T-cell (primary cell): Measurements from ENCODE around the gene QRFP. TPM values are rescaled to one million over a fixed set of nuclear protein-coding genes. Genes with fewer than 3 reads are reported as not detected.

ENCODE experiments used
- ATAC-seq, 4 experiments: fragments of 200-7000 bp in 3 of 4; fragments of 150-1000 bp in 1 of 4; cut with Tn5 transposase; replicated peaks in 1 of 4; 1 replicate in 3 of 4; 2 replicates in 1 of 4; pipeline ENCODE4 v1.10.0; 2021; ENCODE audit warnings: moderate library complexity in 3 of 4, mild to moderate bottlenecking in 2 of 4, moderate number of reproducible peaks in 1 of 4
- CTCF ChIA-PET, 2 donors: fragments of 300-600 bp; sonication (Branson Sonifier 250); formaldehyde crosslinking; loops; one replicate each; lab custom pipeline; 2022; ENCODE audit warnings: antibody characterized with exemption in 2 of 2; lab: Charles Lee
- POLR2A ChIA-PET, 2 donors: fragments of 300-600 bp; sonication (Branson Sonifier 250); formaldehyde crosslinking; loops; one replicate each; lab custom pipeline; 2022; ENCODE audit warnings: antibody characterized with exemption in 2 of 2; lab: Charles Lee
- DNase-seq, 35 experiments: peaks; one replicate each; pipeline versions ENCODE4 v3.0.0 to v3.0.0-alpha.2; 2013 to 2023
- H3K27ac ChIP-seq: one replicate; pipeline ENCODE4 v1.5.1; 2013; ENCODE audit warnings: low read length
- H3K27me3 ChIP-seq, 2 experiments: replicated peaks in 1 of 2; 1 replicate in 1 of 2; 2 replicates in 1 of 2; pipeline versions ENCODE4 v1.6.1 to v1.7.0; 2013; ENCODE audit warnings: low read length in 1 of 2, mixed read lengths in 1 of 2; ENCODE audit not compliant: control insufficient read depth in 2 of 2, insufficient read depth in 2 of 2; ENCODE audit errors: extremely low read depth in 1 of 2
- H3K36me3 ChIP-seq, 2 donors: 1 replicate in 1 of 2; 2 replicates in 1 of 2; pipeline versions ENCODE4 v1.6.1 to v1.7.0; 2013; ENCODE audit warnings: low read length in 1 of 2; ENCODE audit not compliant: control insufficient read depth in 2 of 2, insufficient read depth in 1 of 2; ENCODE audit errors: extremely low read depth in 1 of 2
- H3K4me1 ChIP-seq, 2 experiments: 1 replicate in 1 of 2; 2 replicates in 1 of 2; pipeline versions ENCODE4 v1.6.1 to v1.7.0; 2013; ENCODE audit warnings: low read length in 2 of 2, mixed read lengths in 1 of 2; ENCODE audit not compliant: insufficient read depth in 2 of 2, control insufficient read depth in 1 of 2; ENCODE audit errors: extremely low read depth in 1 of 2
- H3K4me3 ChIP-seq, 2 donors: 1 replicate in 1 of 2; 2 replicates in 1 of 2; pipeline versions ENCODE4 v1.5.1 to v1.7.0; 2013; ENCODE audit warnings: mild to moderate bottlenecking in 2 of 2, low read length in 1 of 2, moderate library complexity in 1 of 2; ENCODE audit not compliant: control insufficient read depth in 1 of 2; ENCODE audit errors: extremely low read depth in 1 of 2
- H3K9me3 ChIP-seq: 2 replicates; pipeline ENCODE4 v1.7.0; 2013
- H3K27ac Mint-ChIP-seq, 2 donors: one replicate each; pipeline ENCODE4 v1.8.0; 2020 to 2021; ENCODE audit warnings: mild to moderate bottlenecking in 2 of 2, mixed read lengths in 2 of 2
- H3K27me3 Mint-ChIP-seq, 2 donors: one replicate each; pipeline ENCODE4 v1.8.0; 2021 to 2022; ENCODE audit warnings: mixed read lengths in 2 of 2
- H3K36me3 Mint-ChIP-seq: one replicate; pipeline ENCODE4 v1.8.0; 2021; ENCODE audit warnings: mixed read lengths
- H3K4me1 Mint-ChIP-seq, 3 donors: one replicate each; pipeline ENCODE4 v1.8.0; 2020 to 2022; ENCODE audit warnings: mixed read lengths in 3 of 3, mild to moderate bottlenecking in 1 of 3
- H3K4me3 Mint-ChIP-seq, 3 donors: one replicate each; pipeline ENCODE4 v1.8.0; 2020 to 2022; ENCODE audit warnings: mild to moderate bottlenecking in 3 of 3, mixed read lengths in 3 of 3, moderate library complexity in 3 of 3
- H3K9me3 Mint-ChIP-seq, 3 donors: one replicate each; pipeline ENCODE4 v1.8.0; 2020 to 2022; ENCODE audit warnings: mixed read lengths in 3 of 3
- WGBS: methylation state at CpG from one replicate; pipeline ENCODE4 v1.1.5; 2013; ENCODE audit warnings: missing lambda C conversion rate; ENCODE audit not compliant: insufficient coverage; 5-methylcytosine and 5-hydroxymethylcytosine counted together
- total RNA-seq, 35 experiments: library from RNA in 6 of 35; stranded (reverse) in 6 of 35; fragments of 120-200 nt in 1 of 35; gene quantifications; one replicate each; pipeline versions ENCODE4 v1.2.1 to v1.2.4 and lab custom pipeline; 2013 to 2026

QRFP gene
- total RNA-seq, 5 donors from 2014 or later (not counting 1 experiment from before 2014, with no cell fraction given) = not detected

DNA sequence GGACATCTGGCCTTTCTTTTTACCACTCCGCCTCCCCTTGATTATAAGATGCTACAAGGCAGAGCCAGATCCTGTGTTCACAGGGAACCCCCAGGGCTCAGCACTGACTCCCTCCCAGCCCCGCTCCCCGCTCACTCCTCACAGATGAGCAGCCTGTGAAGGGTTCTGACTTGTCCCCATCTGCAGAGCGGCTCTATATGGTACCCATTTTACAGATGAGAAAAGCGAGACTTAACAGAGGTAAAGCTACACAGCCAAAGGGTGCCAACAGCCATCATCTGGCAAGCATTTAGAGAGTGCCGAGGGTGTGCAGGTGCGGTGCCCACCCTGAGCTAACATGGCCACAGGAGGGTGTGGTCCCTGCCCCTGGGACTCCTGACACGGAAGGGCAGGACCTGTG is 23.6 kb upstream of the QRFP start:
- no peaks in the 10 kb centered on the region for H3K36me3 ChIP-seq
- no peaks in the 10 kb centered on the region for H3K4me1 ChIP-seq
- Mint-ChIP-seq H3K4me1 (no peaks in the 10 kb centered on the region), H3K36me3 (no peaks in the 10 kb centered on the region), H3K9me3 (no peaks in the 10 kb centered on the region), H3K4me3 (no peak overlapping the region), H3K27me3 (peaks cover 4 to 11% of the 10 kb centered on the region in 2 donors), H3K27ac (no peak overlapping the region)
- no peaks in the 10 kb centered on the region for H3K9me3 ChIP-seq
- H3K27me3 ChIP-seq = peaks cover 0 to 58% of the 10 kb centered on the region in 2 experiments
- no peak overlapping the region for H3K27ac ChIP-seq
- ChIA-PET POLR2A (interaction anchor here in 1 of 2 donors (0.6 kb wide), 1 partner anchor 1943 kb away, joined by 3 read pairs; no protein-coding TSS in a partner anchor), CTCF (no interaction called here)
- H3K4me3 ChIP-seq = no peak overlapping the region
- ATAC-seq = no peak
- no peak for DNase-seq
- WGBS = 92% methylated on average over 7 of the region's 8 CpGs

DNA sequence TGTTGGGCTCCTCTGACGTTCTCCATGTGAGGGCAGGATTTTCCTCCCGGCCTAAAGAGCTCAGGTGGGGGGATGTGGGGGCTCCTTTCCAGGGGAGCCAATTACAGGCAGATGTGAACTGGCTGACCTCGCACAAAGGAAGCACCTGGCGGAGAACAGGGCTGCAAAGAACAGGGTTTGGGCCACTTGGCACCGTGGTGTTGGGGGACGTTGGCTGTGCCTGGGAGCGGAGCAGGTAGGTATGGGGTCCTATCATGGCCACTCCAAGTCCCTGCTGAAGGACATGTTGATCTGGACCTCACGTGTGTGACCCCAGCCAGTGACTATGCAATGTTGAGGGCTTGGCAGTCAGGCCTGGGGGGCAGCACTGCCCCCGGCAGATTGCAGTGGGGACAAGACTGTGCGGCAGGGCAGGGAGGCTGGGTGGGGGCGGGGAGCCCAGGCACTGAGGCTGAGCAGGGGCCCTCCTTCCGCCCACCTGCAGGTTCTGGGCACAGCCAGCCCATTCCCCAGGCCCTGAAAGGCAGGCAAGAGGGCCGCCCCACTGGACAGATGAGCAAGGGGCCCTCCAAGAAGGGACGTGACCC is 23.0 kb upstream of the QRFP start:
- Histone ChIP-seq H3K27me3 (peaks cover 0 to 58% of the 10 kb centered on the region in 2 experiments), H3K4me1 (no peaks in the 10 kb centered on the region), H3K36me3 (no peaks in the 10 kb centered on the region), H3K27ac (no peak overlapping the region), H3K9me3 (no peaks in the 10 kb centered on the region), H3K4me3 (no peak overlapping the region)
- H3K4me1 Mint-ChIP-seq = no peaks in the 10 kb centered on the region
- DNase-seq (no peak), ATAC-seq (no peak)
- CTCF ChIA-PET = no interaction called here
- 60% methylated on average over 11 of the region's 14 CpGs for WGBS
- no peak overlapping the region for H3K4me3 Mint-ChIP-seq
- H3K27ac Mint-ChIP-seq = no peak overlapping the region
- POLR2A ChIA-PET = interaction anchor here in 1 of 2 donors (0.6 kb wide), 1 partner anchor 1942 kb away, joined by 3 read pairs; no protein-coding TSS in a partner anchor
- H3K36me3 Mint-ChIP-seq = no peaks in the 10 kb centered on the region
- H3K9me3 Mint-ChIP-seq = no peaks in the 10 kb centered on the region
- peaks cover 4 to 8% of the 10 kb centered on the region in 2 donors for H3K27me3 Mint-ChIP-seq

DNA sequence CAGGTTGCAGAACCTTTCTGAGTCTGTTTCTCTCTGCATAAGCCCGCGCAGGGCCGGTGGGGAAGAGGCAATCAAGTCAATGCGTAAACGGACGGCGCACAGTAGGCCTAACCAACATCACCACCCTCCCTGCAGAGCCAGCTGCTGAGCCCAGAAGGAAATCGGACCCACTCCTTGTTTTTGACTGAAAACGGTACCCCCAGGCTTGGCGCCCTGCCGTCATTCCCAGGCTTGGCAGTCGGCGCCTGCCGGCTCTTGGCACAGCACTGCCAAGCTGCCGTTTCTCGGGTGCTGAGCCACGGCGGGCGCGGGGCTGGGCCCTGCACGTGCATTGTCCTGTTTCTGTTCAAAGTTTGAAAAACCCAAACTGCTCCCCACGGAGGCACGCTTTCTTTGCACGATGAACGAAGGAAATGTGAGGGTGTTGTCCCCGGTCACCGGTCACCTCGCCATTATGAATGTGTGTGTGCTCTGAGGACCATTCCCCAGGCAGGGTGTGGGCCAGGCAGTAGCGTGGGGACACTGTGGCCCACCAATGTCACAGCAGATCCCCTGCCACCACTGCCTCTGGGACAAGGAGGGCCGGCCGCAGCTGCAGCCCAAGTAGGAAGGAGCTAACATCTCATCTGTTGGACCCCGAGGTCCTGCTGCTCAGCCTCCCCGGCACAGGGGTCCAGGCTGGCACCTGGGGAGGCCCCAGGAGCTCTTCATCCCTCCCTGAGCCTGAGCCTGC is 22.4 kb upstream of the QRFP start:
- Histone ChIP-seq H3K9me3 (no peaks in the 10 kb centered on the region), H3K4me3 (no peak overlapping the region), H3K4me1 (no peaks in the 10 kb centered on the region), H3K36me3 (no peaks in the 10 kb centered on the region), H3K27ac (no peak overlapping the region), H3K27me3 (peaks cover 0 to 63% of the 10 kb centered on the region in 2 experiments)
- 86% methylated on average over 30 of the region's 33 CpGs for WGBS
- Mint-ChIP-seq H3K9me3 (no peaks in the 10 kb centered on the region), H3K4me3 (no peak overlapping the region), H3K4me1 (no peaks in the 10 kb centered on the region), H3K27ac (no peak overlapping the region), H3K36me3 (no peaks in the 10 kb centered on the region), H3K27me3 (peaks cover 4 to 8% of the 10 kb centered on the region in 2 donors)
- CTCF ChIA-PET = no interaction called here
- ATAC-seq (no peak), DNase-seq (no peak)
- POLR2A ChIA-PET = interaction anchor here in 1 of 2 donors (0.5 kb wide), 1 partner anchor 1735 kb away, joined by 16 read pairs; no protein-coding TSS in a partner anchor

DNA sequence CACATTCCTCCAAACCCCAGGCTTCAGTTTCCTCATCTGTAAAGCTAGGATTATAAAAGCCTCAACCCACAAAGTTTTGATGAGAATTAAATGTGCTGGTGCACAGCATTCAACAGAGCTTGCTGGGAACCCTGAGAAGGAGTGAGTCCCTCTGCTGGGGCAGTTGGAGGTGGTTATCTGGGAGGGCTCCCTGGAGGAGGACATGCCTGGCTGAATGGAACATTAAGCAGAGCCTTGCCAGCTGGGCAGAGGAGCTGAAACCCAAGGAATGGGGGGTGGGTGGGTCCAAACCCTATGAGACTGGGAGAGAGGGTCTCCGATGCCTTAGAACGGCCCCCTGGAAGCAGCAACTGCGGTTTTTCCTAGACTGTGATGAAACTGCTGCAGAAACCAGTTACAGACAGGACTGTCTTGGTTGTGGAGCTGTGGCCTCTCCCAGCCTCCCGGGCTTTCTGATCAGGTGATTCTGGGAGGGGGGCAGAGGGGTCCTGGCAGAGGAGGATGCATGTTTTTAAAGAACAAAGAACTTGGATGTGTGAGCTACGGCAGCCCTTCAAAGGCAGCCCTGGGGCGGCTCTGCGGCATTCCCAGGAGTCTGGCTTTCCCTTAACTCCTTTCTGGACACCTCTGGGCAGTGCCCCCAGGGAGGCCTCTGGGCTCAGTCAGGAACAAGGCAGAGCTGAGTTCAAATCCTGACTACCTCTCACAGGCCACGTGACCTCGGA is 21.7 kb upstream of the QRFP start:
- Histone ChIP-seq H3K4me1 (no peaks in the 10 kb centered on the region), H3K4me3 (no peak overlapping the region), H3K36me3 (no peaks in the 10 kb centered on the region), H3K27ac (no peak overlapping the region), H3K27me3 (peaks cover 0 to 55% of the 10 kb centered on the region in 2 experiments), H3K9me3 (no peaks in the 10 kb centered on the region)
- Mint-ChIP-seq H3K27me3 (peaks cover 4 to 8% of the 10 kb centered on the region in 2 donors), H3K4me3 (no peak overlapping the region), H3K4me1 (no peaks in the 10 kb centered on the region), H3K27ac (no peak overlapping the region), H3K36me3 (no peaks in the 10 kb centered on the region), H3K9me3 (no peaks in the 10 kb centered on the region)
- no peak for DNase-seq
- ChIA-PET CTCF (no interaction called here), POLR2A (interaction anchor here in 1 of 2 donors (0.5 kb wide), 1 partner anchor 1735 kb away, joined by 16 read pairs; no protein-coding TSS in a partner anchor)
- WGBS = 79% methylated on average over 8 of the region's 9 CpGs
- ATAC-seq = no peak

DNA sequence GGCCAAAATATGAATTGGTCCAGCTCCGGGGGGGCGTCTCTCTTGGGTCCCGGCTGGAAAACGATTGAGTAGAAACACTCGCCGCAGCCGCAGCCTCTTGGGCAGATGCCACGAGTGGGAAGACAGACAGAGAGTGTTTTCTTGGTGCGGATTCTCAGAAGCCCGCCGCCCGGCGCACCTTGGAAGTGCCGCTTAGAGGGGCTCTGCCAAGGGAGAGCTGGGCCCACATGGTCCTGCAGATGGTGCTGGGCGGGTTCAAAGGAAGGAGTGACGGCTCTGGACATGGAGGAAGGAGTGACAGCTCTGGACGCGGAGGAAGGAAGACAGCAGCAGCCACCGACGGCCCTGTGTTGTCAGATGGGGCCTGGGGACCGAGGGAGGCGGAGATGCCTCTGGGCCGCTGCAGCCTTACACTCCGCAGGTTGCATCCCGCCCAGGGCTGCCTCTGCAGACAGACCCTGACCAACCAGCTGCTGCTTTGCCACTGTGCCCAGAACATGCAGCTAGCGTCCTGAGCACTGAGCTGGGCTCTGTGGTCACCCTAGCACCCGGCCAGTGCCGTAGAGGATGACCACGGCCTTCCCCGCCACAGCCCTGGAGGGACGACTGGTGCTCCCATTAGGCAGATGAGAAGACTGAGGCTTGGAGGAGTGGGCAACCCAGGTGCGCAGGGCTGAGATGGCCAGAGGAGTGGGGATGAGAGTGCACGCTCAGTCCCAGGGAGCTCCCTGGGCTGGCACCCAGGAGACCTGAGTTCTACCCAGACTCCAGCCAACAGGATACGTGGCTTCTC is 20.8 kb upstream of the QRFP start:
- ChIA-PET POLR2A (no interaction called here), CTCF (no interaction called here)
- Histone ChIP-seq H3K27ac (no peak overlapping the region), H3K9me3 (no peaks in the 10 kb centered on the region), H3K36me3 (no peaks in the 10 kb centered on the region), H3K4me1 (no peaks in the 10 kb centered on the region), H3K27me3 (peaks cover 0 to 50% of the 10 kb centered on the region in 2 experiments), H3K4me3 (no peak overlapping the region)
- Mint-ChIP-seq H3K27ac (no peak overlapping the region), H3K9me3 (no peaks in the 10 kb centered on the region), H3K4me1 (no peaks in the 10 kb centered on the region), H3K4me3 (no peak overlapping the region), H3K36me3 (no peaks in the 10 kb centered on the region), H3K27me3 (peaks cover 0 to under 1% of the 10 kb centered on the region in 2 donors)
- ATAC-seq (no peak), DNase-seq (no peak)
- 78% methylated on average over 33 of the region's 34 CpGs for WGBS

DNA sequence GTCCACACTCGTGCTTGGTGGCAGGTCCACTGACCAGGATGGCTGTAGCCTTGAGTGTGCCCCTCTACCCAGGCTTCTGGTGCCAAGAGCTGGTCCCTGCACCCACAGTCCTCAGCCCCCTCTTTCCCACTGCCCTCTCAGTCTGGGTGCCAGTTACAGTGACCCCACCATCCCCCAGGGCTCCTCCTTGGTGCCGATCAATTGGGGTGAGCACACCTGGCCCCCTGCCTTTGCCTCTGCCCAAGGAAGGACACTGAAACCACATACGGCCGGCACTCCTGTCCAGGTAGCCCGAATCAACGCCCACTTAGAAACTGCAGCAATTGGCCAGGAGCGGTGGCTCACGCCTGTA is 18.5 kb upstream of the QRFP start:
- peaks cover 0 to 1% of the 10 kb centered on the region in 2 donors for H3K27me3 Mint-ChIP-seq
- H3K4me3 ChIP-seq = no peak overlapping the region
- H3K36me3 ChIP-seq = no peaks in the 10 kb centered on the region
- WGBS = 84% methylated on average over 8 of the region's 8 CpGs
- no peaks in the 10 kb centered on the region for H3K9me3 Mint-ChIP-seq
- no peak overlapping the region for H3K27ac ChIP-seq
- ChIA-PET CTCF (no interaction called here), POLR2A (no interaction called here)
- H3K27me3 ChIP-seq = peaks cover 0 to 43% of the 10 kb centered on the region in 2 experiments
- no peak overlapping the region for H3K4me3 Mint-ChIP-seq
- H3K4me1 ChIP-seq = no peaks in the 10 kb centered on the region
- DNase-seq (no peak), ATAC-seq (no peak)
- H3K4me1 Mint-ChIP-seq = no peaks in the 10 kb centered on the region
- no peak overlapping the region for H3K27ac Mint-ChIP-seq
- no peaks in the 10 kb centered on the region for H3K9me3 ChIP-seq
- no peaks in the 10 kb centered on the region for H3K36me3 Mint-ChIP-seq
